Measurements from ENCODE around the gene YWHAG. TPM values are rescaled to one million over a fixed set of nuclear protein-coding genes. Genes with fewer than 3 reads are reported as not detected.
"Not testable (repeated sequence)": the region's sequence is repeated elsewhere in the genome, so short reads cannot be mapped to it uniquely, and the experiment has no call there.

YWHAG gene
- total RNA-seq, result 132 and 136 TPM in 2 replicates
- long read RNA-seq, partial matches to known transcripts, result 0 of 6 reads
- long read RNA-seq, other reads (novel, unspliced or antisense), result 2 of 6 reads

DNA sequence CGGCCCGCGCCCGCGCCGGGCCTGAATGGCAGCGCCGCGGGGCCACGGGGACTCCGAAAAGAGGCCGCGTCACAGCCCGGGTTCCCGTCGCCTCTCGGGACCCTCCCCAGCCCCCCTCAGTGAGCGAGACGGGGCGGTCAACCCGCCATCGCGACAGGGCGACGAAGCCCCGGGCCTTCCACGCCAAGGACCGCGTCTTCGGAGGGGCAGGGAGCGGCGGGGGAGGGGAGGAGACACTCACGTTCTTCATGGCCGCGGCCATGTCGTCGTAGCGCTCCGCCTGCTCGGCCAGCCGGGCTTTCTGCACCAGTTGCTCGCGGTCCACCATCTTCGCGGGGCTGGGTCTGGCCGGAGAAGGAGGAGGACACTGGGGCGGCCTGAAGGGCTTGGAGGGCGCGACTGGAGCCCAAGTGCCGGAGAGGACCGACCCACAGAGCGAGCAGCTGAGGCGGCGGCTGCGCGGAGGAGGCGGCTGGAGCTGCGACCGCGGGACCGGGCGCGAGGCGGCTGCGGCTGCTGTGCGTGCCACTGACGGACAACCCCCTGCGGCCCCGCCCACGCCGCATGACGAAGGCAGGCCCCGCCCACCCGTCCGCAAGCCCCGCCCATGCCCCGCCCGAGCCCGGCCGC, at the start of gene YWHAG:
TSS of gene YWHAG (minus strand) at position 511 of the 630 bp plus-strand sequence. CDS start at position 328, 183 bp downstream.
- Mint-ChIP-seq H3K27ac (peak within 1 kb of the TSS; percentile 99), H3K9me3 (ENCODE audit: low read depth) (no peaks in the 10 kb centered on the region), H3K4me1 (ENCODE audit: low read depth) (peaks cover 25% of the 10 kb centered on the region), H3K27me3 (no peaks in the 10 kb centered on the region), H3K4me3 (ENCODE audit: low read depth) (peak within 1 kb of the TSS; percentile 95), H3K36me3 (ENCODE audit: insufficient read depth) (peaks cover 14% of the 10 kb centered on the region)
- peak; percentile 81 for DNase-seq (ENCODE audit: low spot score, unreplicated experiment)
- TF ChIP-seq, protein P1, sequence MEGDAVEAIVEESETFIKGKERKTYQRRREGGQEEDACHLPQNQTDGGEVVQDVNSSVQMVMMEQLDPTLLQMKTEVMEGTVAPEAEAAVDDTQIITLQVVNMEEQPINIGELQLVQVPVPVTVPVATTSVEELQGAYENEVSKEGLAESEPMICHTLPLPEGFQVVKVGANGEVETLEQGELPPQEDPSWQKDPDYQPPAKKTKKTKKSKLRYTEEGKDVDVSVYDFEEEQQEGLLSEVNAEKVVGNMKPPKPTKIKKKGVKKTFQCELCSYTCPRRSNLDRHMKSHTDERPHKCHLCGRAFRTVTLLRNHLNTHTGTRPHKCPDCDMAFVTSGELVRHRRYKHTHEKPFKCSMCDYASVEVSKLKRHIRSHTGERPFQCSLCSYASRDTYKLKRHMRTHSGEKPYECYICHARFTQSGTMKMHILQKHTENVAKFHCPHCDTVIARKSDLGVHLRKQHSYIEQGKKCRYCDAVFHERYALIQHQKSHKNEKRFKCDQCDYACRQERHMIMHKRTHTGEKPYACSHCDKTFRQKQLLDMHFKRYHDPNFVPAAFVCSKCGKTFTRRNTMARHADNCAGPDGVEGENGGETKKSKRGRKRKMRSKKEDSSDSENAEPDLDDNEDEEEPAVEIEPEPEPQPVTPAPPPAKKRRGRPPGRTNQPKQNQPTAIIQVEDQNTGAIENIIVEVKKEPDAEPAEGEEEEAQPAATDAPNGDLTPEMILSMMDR (IDR thresholded peaks at IDR 0.05; ENCODE audit: unreplicated experiment), result no peak

- Mint-ChIP-seq H3K4me3 (ENCODE audit: low read depth) (no peak overlapping the region), H3K27me3 (peaks cover 5% of the 10 kb centered on the region), H3K27ac (no peak overlapping the region), H3K36me3 (ENCODE audit: insufficient read depth) (no peaks in the 10 kb centered on the region), H3K9me3 (ENCODE audit: low read depth) (no peaks in the 10 kb centered on the region), H3K4me1 (ENCODE audit: low read depth) (peaks cover 14% of the 10 kb centered on the region)
- TF ChIP-seq, protein P1 (IDR thresholded peaks at IDR 0.05; ENCODE audit: unreplicated experiment), result no peak
- DNase-seq (ENCODE audit: low spot score, unreplicated experiment), result no peak
Observed at GRCh38 chr7:76408121-76408560, 49.4 kb upstream of the YWHAG start.

GRCh38 chr7:76407718-76408117, 48.9 kb upstream of the YWHAG start:
- no peaks in the 10 kb centered on the region for H3K36me3 Mint-ChIP-seq (ENCODE audit: insufficient read depth)
- TF ChIP-seq, protein P1 (IDR thresholded peaks at IDR 0.05; ENCODE audit: unreplicated experiment), result no peak
- H3K27me3 Mint-ChIP-seq, result peaks cover 5% of the 10 kb centered on the region
- no peak overlapping the region for H3K4me3 Mint-ChIP-seq (ENCODE audit: low read depth)
- H3K27ac Mint-ChIP-seq, result no peak overlapping the region
- H3K9me3 Mint-ChIP-seq (ENCODE audit: low read depth), result no peaks in the 10 kb centered on the region
- H3K4me1 Mint-ChIP-seq (ENCODE audit: low read depth), result peaks cover 14% of the 10 kb centered on the region
- no peak for DNase-seq (ENCODE audit: low spot score, unreplicated experiment)

DNA sequence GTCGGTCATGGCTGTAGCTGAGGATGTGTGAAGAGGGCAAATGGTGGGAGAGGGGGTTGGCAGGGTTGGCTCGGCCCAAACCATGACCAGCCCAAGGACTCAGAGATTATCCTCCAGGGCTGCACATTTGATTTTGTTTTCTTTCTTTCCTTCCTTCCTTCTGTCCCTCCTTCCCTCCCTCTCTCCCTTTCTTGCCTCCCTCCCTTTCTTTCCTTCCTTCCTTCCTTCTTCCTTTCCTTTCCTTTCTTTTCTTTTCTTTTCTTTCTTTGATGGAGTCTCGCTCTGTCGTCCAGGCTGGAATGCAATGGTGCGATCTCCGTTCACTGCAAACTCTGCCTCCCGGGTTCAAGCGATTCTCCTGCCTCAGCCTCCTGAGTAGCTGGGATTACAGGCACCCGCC, 46.9 kb upstream of the YWHAG start:
- H3K27ac Mint-ChIP-seq, result no peak overlapping the region
- DNase-seq (ENCODE audit: low spot score, unreplicated experiment), result no peak
- no peaks in the 10 kb centered on the region for H3K36me3 Mint-ChIP-seq (ENCODE audit: insufficient read depth)
- H3K4me3 Mint-ChIP-seq (ENCODE audit: low read depth), result no peak overlapping the region
- H3K4me1 Mint-ChIP-seq (ENCODE audit: low read depth), result peaks cover 14% of the 10 kb centered on the region
- TF ChIP-seq, protein P1 (IDR thresholded peaks at IDR 0.05; ENCODE audit: unreplicated experiment), result no peak
- H3K27me3 Mint-ChIP-seq, result peaks cover 5% of the 10 kb centered on the region
- no peaks in the 10 kb centered on the region for H3K9me3 Mint-ChIP-seq (ENCODE audit: low read depth)

- Mint-ChIP-seq H3K27me3 (peaks cover 4% of the 10 kb centered on the region), H3K36me3 (ENCODE audit: insufficient read depth) (no peaks in the 10 kb centered on the region), H3K4me1 (ENCODE audit: low read depth) (peaks cover 9% of the 10 kb centered on the region), H3K4me3 (ENCODE audit: low read depth) (no peak overlapping the region), H3K27ac (no peak overlapping the region), H3K9me3 (ENCODE audit: low read depth) (no peaks in the 10 kb centered on the region)
- TF ChIP-seq, protein P1 (IDR thresholded peaks at IDR 0.05; ENCODE audit: unreplicated experiment), result no peak
- no peak for DNase-seq (ENCODE audit: low spot score, unreplicated experiment)
Observed at GRCh38 chr7:76403780-76404494, 45.1 kb upstream of the YWHAG start.

DNA sequence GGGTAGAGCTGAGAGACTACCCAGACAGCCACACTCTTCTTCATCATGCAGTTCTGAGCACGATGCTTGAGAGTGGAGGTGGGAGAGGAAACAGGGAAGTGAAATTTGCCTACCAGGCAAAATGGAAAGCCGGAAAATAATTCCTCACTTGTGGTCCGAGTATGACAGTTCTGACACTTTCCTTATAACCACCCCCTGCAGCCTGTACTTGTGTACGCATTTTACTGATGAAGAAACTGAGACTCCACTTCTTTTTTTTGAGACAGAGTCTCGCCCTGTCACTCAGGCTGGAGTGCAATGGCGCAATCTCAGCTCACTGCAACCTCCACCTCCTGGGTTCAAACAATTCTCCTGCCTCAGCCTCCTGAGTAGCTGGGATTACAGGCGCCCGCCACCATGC, 44.3 kb upstream of the YWHAG start:
- not testable (repeated sequence) for H3K9me3 Mint-ChIP-seq (ENCODE audit: low read depth); H3K36me3 Mint-ChIP-seq (ENCODE audit: insufficient read depth); H3K27ac Mint-ChIP-seq; H3K27me3 Mint-ChIP-seq; DNase-seq (ENCODE audit: low spot score, unreplicated experiment); H3K4me3 Mint-ChIP-seq (ENCODE audit: low read depth); H3K4me1 Mint-ChIP-seq (ENCODE audit: low read depth)

Data from progenitor cell of endocrine pancreas (in vitro differentiated cells).